ES-I3 (cell line): Measurements from ENCODE around the gene COL28A1.

ENCODE experiments used
- H3K36me3 ChIP-seq: 2 replicates; pipeline ENCODE4 v1.6.1; 2013; ENCODE audit warnings: mild to moderate bottlenecking, low read length, control low read depth, moderate library complexity; ENCODE audit not compliant: insufficient read depth
- H3K4me1 ChIP-seq: 2 replicates; pipeline ENCODE4 v1.6.1; 2013; ENCODE audit warnings: mild to moderate bottlenecking, control low read depth, low read length; ENCODE audit not compliant: insufficient read depth
- H3K9ac ChIP-seq: 2 replicates; pipeline ENCODE4 v1.6.1; 2013; ENCODE audit warnings: low read depth, mild to moderate bottlenecking, low read length, moderate library complexity
- H3K9me3 ChIP-seq: 2 replicates; pipeline ENCODE4 v1.6.1; 2013; ENCODE audit warnings: mild to moderate bottlenecking, low read length, moderate library complexity; ENCODE audit not compliant: control insufficient read depth, insufficient read depth

COL28A1 gene

GRCh38 chr7:7535691-7536090 is at the start of gene COL28A1:
Gene COL28A1, minus strand, starts transcription at chr7:7535873. Its CDS starts 2,998 bp downstream, at chr7:7532875.
- Histone ChIP-seq H3K9ac (no peak within 1 kb of the TSS), H3K9me3 (no peaks in the 10 kb centered on the region), H3K36me3 (no peaks in the 10 kb centered on the region), H3K4me1 (no peaks in the 10 kb centered on the region)

GRCh38 chr7:7584653-7585052 is 49.0 kb upstream of the COL28A1 start:
- no peaks in the 10 kb centered on the region for H3K4me1 ChIP-seq
- H3K36me3 ChIP-seq: no peaks in the 10 kb centered on the region
- H3K9me3 ChIP-seq: no peaks in the 10 kb centered on the region
- no peak overlapping the region for H3K9ac ChIP-seq

GRCh38 chr7:7583731-7584130 is 48.1 kb upstream of the COL28A1 start:
- H3K9ac ChIP-seq: no peak overlapping the region
- no peaks in the 10 kb centered on the region for H3K4me1 ChIP-seq

GRCh38 chr7:7582596-7582995 is 46.9 kb upstream of the COL28A1 start:
- Histone ChIP-seq H3K4me1 (no peaks in the 10 kb centered on the region), H3K36me3 (no peaks in the 10 kb centered on the region), H3K9me3 (no peaks in the 10 kb centered on the region), H3K9ac (no peak overlapping the region)

More at GRCh38 chr7:7583731-7584130, 48.1 kb upstream of the COL28A1 start:
- Histone ChIP-seq H3K9me3 (no peaks in the 10 kb centered on the region), H3K36me3 (no peaks in the 10 kb centered on the region)

- Histone ChIP-seq H3K9ac (no peak overlapping the region), H3K4me1 (no peaks in the 10 kb centered on the region), H3K9me3 (no peaks in the 10 kb centered on the region), H3K36me3 (no peaks in the 10 kb centered on the region)
These were observed 46.0 kb upstream of the COL28A1 start for GRCh38 chr7:7581531-7582179.

GRCh38 chr7:7579638-7580037 is 44.0 kb upstream of the COL28A1 start:
- Histone ChIP-seq H3K36me3 (no peaks in the 10 kb centered on the region), H3K4me1 (no peaks in the 10 kb centered on the region), H3K9ac (no peak overlapping the region), H3K9me3 (no peaks in the 10 kb centered on the region)

- Histone ChIP-seq H3K9ac (no peak overlapping the region), H3K36me3 (no peaks in the 10 kb centered on the region), H3K9me3 (no peaks in the 10 kb centered on the region), H3K4me1 (no peaks in the 10 kb centered on the region)
These were observed 42.2 kb upstream of the COL28A1 start for GRCh38 chr7:7577888-7578287.

- H3K9me3 ChIP-seq: no peaks in the 10 kb centered on the region
These were observed 40.7 kb upstream of the COL28A1 start for GRCh38 chr7:7576344-7576743.

GRCh38 chr7:7573701-7574100 is 38.0 kb upstream of the COL28A1 start:
- Histone ChIP-seq H3K9me3 (no peaks in the 10 kb centered on the region), H3K36me3 (no peaks in the 10 kb centered on the region), H3K4me1 (peaks cover under 1% of the 10 kb centered on the region; the same call in 1 of the 2 replicates), H3K9ac (no peak overlapping the region)

More at GRCh38 chr7:7576344-7576743, 40.7 kb upstream of the COL28A1 start:
- H3K9ac ChIP-seq: no peak overlapping the region
- no peaks in the 10 kb centered on the region for H3K4me1 ChIP-seq
- no peaks in the 10 kb centered on the region for H3K36me3 ChIP-seq

- Histone ChIP-seq H3K9ac (no peak overlapping the region), H3K4me1 (peaks cover 8% of the 10 kb centered on the region; the same call in 1 of the 2 replicates), H3K9me3 (no peaks in the 10 kb centered on the region), H3K36me3 (no peaks in the 10 kb centered on the region)
These were observed 34.9 kb upstream of the COL28A1 start for GRCh38 chr7:7570584-7570983.

GRCh38 chr7:7569615-7570014 is 33.9 kb upstream of the COL28A1 start:
- Histone ChIP-seq H3K36me3 (no peaks in the 10 kb centered on the region), H3K9me3 (no peaks in the 10 kb centered on the region), H3K4me1 (peaks cover 9% of the 10 kb centered on the region; the same call in 1 of the 2 replicates), H3K9ac (no peak overlapping the region)

GRCh38 chr7:7569081-7569527 is 33.4 kb upstream of the COL28A1 start:
- no peaks in the 10 kb centered on the region for H3K36me3 ChIP-seq
- no peaks in the 10 kb centered on the region for H3K9me3 ChIP-seq
- peaks cover 14% of the 10 kb centered on the region; the same call in 1 of the 2 replicates for H3K4me1 ChIP-seq
- H3K9ac ChIP-seq: no peak overlapping the region

GRCh38 chr7:7568553-7568952 is 32.9 kb upstream of the COL28A1 start:
- Histone ChIP-seq H3K4me1 (peaks cover 17% of the 10 kb centered on the region; the same call in 1 of the 2 replicates), H3K36me3 (no peaks in the 10 kb centered on the region), H3K9me3 (no peaks in the 10 kb centered on the region), H3K9ac (no peak overlapping the region)

GRCh38 chr7:7567898-7568531 is 32.3 kb upstream of the COL28A1 start:
- H3K36me3 ChIP-seq: no peaks in the 10 kb centered on the region
- peak overlapping the region; percentile 67 for H3K9ac ChIP-seq
- H3K4me1 ChIP-seq: peaks cover 17% of the 10 kb centered on the region; the same call in 1 of the 2 replicates
- no peaks in the 10 kb centered on the region for H3K9me3 ChIP-seq
